Hippocampal formation (tissue), 2 donors: ENCODE measurements around the gene ISCU.

ENCODE experiments used
- DNase-seq, 2 donors: peaks; one replicate each; lab custom pipeline; 2025; lab: John Stamatoyannopoulos, UW

The ISCU gene

DNA sequence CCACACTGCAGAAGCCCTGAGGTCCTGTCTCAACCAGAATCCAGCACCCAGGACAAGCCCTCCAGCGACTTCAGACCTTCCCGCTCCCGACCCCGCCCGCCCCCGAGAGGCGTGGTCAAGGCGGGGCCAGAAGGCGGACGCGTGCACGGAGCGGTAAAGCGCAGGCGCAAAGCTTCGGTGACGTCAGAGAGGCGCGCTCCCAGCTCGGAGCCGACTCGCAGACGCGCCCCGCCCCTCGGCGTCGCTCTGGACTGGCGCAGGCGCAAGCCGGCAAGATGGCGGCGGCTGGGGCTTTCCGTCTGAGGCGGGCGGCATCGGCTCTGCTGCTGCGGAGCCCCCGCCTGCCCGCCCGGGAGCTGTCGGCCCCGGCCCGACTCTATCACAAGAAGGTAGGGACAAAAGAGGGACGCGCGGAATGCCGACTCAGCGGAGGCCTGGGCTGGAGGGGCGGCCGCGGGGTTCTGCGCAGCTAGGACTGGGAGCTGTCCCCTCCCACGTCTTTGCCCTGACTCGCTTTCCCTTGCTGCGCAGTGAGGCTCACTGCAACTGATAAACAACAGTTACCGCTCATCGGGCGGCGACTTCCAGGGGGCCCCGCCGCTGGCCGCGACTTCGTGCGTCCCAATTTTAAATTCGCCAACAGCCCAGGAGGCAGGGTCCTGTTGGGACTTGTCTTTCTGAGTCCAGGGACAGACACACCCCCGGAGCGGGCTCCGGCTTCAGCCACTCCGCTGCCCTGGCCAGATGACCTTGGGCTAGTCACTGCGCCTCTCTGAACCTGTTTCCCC, at the start of gene ISCU:
Gene ISCU (plus strand): TSS at position 249 of the 788 bp plus-strand sequence. CDS start 27 bp downstream, at position 276.
- DNase-seq = peak; percentile 93 to 98

DNA sequence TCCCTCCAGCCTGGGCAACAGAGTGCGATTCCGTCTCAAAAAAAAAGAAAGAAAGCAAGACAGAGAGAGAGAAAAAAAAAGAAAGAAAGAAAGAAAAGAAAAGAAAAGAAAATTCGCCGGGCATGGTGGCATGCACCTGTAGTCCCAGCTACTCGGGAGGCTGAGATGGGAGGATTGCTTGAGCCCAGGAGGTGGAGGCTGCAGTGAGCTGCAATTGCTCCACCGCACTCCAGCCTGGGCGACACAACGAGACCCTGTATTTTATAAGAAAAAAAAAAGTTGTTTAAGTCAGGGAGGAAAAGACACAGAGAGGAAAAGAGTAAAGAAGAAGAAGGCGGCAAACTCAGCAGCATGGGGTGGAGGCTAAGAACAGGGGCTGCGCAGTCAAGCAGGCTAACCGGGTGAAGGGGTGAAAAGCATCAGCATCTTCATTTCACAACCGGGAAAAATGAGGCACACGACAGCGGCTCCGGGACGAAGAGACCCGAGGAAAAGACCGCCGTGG, 47.9 kb upstream of the ISCU start:
- DNase-seq = no peak

GRCh38 chr12:108514973-108515814, 47.2 kb upstream of the ISCU start, which contains the start of gene FICD:
Gene FICD, plus strand, starts transcription at chr12:108515277. Its CDS starts 1,696 bp downstream, at chr12:108516973.
- peak; percentile 99 to 100 for DNase-seq

GRCh38 chr12:108515916-108516315, 46.5 kb upstream of the ISCU start:
- DNase-seq = no peak

DNA sequence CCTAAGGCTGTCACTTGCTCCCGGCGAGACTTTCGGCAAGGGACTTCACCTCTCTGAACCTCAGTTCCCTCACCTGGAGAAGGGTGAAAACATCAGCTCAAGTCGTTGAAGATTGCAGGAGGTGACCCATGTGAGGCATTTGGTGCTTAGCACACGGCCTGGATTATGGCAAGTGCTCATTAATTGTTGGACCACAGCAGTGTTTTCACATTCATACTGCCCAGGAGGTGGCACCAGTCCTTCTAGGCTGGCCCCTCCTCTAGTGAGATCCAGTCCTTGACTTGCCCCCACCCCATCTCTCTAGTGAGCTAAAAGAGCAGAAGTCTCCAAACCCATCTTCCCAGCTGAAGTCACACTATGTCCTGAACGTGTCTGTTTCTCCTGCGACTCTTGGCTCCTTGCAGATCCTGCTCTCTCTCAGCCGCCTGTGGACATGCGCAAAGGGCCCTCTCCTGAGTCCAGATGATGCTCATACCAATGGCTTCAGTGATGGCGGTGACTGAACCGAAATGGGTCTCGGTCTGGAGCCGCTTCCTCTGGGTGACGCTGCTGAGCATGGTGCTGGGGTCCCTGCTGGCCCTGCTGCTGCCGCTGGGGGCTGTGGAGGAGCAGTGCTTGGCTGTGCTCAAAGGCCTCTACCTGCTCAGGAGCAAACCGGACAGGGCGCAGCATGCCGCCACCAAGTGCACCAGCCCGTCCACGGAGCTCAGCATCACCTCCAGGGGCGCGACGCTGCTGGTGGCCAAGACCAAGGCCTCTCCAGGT, 45.7 kb upstream of the ISCU start:
- no peak for DNase-seq

DNA sequence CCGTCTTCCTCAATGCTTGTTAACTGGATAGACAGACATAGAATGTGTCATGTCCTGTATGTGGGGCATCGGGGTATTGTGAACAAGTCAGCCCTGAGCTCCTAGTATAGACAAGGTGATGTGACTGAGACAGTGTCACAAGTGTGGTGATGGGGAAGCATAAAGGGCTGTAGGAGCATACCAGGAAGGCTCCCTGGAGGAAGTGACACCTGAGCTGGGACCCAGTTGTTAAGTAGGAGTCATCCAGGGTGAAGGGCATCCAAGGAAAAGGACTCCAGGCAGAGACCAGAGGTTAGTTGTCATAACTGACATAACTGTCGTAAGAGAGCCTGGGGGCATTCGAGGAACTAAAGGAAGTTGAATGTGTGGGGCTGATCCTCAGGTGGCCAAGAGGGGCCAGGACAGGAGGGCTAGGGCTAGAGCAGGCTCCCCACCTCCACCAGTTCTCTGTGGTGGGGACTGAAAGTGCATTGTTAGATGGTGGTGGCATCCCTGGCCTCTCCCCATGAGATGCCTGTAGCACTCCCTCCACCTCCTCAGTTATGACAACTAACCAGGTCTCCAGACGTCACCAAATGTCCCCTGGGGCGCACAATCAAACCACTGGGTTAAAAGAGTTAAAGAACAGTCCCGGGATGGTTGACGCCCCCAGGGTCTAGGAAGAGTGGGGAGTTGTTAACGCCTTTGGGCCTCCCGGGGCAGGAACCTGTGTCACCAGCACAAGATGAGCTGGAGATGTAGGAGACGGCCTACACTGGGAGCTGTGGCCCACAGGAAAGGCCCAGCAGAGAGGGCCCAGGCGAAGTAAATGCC, 44.9 kb upstream of the ISCU start:
- no peak for DNase-seq

- no peak for DNase-seq
These were observed 44.2 kb upstream of the ISCU start for GRCh38 chr12:108518101-108518715.

GRCh38 chr12:108518716-108519496, 43.5 kb upstream of the ISCU start:
- no peak for DNase-seq

GRCh38 chr12:108519558-108519957, 42.8 kb upstream of the ISCU start:
- DNase-seq = no peak

DNA sequence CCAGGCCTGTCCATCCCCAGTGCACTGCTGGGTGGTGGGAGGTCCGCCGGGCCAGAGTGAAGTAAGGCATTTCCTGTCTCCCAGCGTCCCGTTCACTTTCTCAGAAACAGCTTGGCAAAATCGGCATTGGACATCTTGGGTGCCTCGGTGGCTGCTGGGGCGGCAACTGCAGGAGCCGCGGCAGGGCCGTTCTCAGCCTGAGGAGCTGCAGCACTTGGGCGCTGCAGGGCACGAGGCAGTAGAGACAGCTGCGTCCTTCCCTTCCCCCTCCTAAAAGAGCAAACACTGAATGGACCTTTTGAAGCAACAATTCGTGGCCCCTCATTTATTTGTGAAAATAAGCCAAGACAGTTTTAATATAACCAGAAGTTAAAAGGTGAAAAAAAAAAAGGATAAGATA, 39.0 kb upstream of the ISCU start:
- DNase-seq = peak in 1 of 2 donors; percentile 28

DNA sequence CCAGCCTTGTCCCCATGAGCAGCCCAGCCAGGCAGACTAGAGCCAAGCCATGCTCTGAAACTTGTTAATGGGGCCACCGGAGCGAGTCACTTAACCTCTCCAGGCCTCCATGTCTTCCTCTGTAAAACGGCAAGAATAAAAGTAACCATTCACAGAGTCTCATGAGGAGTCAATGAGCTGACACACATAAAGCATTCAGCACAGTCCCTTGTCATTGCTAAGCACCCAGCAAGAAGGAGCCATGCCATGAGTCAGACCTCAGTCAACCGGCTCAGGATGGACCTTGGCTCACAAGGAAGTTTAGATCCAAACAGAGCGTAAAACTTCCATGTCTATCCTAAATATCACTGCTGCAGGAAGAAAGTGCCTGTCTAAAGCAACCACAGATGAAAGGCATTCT, 36.7 kb upstream of the ISCU start:
- no peak for DNase-seq

DNA sequence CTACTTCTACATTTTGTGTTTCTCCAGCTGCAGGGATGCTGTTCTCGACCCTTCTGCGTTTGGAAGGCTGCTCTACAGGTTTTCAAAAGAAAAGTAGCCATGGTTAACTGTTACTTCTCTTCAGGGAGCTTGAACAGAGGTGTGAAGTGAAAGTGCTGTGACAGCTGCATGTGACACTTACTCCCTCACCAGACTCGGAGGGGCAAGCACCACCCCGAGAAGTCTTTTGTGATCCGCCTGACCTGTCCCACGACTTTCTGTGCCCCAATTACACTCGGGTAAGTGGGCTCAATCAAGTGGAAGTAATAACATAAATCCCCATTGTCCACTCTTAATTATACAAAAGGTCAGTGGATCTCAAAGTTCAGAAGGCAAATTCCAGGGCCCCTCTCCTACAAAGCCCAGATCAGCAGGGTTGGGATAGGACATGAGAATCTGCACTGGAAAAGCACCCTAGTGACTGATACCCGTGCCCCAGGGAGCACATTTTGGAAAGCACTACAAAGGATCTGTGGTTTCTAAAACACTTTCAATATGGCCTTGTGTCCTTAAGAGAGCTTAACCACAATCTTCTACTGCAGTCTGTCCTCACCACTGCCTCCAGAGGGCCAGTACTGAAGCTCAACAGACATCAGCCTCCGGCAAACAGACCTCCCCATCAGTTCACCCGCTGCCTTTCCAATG, 35.8 kb upstream of the ISCU start:
- no peak for DNase-seq

GRCh38 chr12:108527166-108527496, 35.3 kb upstream of the ISCU start:
- no peak for DNase-seq

DNA sequence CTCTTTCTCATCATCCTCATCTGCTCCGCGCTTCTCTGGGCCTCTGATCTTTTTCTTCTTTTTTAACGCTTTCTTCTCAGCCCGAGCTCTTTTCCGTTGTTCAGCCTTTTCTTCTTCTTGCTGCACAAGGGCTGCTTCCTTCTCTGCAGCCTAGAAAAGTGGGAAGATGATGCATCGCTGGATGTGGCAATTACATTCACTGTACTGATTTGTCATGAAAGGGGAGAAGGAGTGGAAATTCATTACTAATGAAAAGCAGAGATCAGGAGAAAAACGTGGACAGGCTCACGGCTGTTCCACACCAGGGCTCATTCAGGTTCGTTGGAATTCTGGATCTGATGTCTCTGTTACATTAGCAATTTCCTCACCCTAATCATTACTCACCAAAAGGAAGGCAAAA, 32.2 kb upstream of the ISCU start:
- DNase-seq = no peak

GRCh38 chr12:108531929-108532848, 30.2 kb upstream of the ISCU start:
- DNase-seq = no peak

DNA sequence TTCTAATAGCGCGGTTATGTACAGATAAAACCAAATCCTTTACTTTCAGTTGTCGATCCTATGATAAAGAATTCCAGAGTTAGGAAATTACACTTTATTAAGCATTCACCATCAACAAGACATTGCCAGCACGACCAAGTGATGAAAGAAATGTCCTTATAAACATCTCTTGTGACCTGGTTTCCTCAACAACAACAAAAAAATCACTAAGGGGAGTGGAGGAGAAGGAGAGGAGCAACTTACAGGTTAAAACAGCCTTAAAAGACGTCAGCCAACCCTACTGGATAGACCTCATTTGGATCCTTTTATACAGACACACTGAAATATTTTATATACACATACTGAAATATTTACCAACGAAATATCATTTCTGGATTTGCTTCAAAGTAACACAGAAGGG, 24.2 kb upstream of the ISCU start:
- DNase-seq = no peak

DNA sequence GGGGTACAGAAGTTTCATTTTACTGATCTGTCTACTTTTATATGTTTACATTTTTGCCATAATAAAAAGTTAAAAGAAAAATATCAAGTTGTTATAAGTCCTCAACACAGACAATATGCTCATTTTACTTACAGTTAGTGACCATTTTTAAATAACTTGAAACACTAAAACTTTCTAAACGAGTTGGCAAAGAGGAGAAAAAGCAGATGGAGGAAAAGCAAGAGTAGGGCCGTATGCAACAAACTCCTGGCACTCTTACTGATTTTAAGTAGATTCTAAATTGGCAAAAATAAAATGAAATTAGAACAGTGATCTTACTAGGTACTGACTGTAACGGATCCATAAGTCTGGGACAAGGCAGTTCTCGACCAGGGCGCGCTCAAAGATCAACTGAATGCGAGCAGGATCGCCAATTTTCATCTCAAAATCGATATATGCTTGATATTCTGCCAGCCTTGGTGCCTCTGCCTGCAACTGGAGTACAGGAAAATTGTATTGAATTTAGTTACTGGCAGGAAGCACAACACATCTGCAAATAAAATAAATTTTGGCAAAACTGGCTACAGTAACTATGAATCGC, 23.7 kb upstream of the ISCU start:
- no peak for DNase-seq

DNA sequence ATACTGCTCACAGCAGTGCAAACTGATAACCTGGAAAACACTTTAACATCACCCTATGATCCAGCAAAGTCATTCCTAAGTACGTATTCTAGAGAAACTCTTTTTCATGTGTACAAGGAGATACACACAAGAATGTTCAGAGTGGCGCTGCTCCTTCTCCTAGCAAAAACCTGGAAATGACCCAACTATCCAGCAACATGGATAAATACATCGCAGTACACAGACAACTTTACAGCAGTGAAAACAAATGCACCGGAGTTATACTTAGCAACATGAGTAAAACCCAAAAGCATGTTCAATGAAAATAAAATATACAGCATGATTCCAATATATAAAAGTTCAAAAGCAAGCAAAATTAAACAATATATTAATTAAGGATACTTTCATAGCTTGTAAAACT, 20.1 kb upstream of the ISCU start:
- no peak for DNase-seq
